ENCODE measurements around the gene OPCML. TPM values are rescaled to one million over a fixed set of nuclear protein-coding genes. Genes with fewer than 3 reads are reported as not detected.

Gene OPCML
- total RNA-seq, 2 experiments from 2014 or later = not detected

DNA sequence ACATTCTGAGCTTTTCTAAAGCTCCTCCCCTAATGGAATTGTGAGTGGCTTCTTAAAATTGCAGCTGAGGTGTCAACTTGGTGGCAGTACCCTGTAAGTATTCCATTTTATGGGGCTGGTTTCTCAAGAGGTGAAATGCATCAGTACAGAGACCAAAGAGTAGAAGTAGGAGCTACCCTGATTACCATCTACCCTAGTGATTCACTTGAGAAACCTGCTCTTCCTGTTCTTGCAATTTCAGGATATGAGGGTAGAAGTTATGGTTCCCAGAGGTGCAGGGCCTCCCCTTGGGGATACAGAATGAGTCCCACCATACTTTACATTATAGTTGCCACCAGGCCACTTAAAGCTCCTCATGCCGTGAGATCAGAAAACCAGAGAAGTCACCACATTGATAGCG, 944.6 kb downstream of the OPCML start:
- no peak for DNase-seq
- CTCF ChIA-PET = no interaction called here
- Mint-ChIP-seq H3K27ac (no peak overlapping the region), H3K4me1 (ENCODE audit: low read depth) (no peaks in the 10 kb centered on the region), H3K36me3 (ENCODE audit: low read depth) (no peaks in the 10 kb centered on the region), H3K4me3 (no peak overlapping the region), H3K9me3 (ENCODE audit: insufficient read depth) (no peaks in the 10 kb centered on the region), H3K27me3 (ENCODE audit: low read depth) (no peaks in the 10 kb centered on the region)
- POLR2A ChIA-PET = no interaction called here
- ATAC-seq = no peak

DNA sequence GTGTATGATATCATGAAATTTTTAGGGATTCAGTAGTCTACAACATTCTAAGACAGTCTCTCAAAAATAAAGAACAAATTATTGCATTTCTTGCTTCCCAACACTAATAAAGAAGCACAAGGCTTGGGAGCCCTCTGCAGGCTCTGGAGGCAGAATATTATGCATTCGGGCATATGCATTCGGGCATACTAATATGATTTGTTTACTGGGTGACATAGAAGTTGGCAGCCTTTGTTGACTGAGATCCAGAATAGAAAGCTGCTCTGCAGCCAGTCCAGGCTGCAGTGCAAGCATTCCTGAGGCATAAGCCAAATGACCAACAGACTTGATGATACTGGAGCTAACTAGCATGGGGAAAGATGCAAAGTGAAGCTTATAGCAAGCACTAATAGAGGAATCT, 945.5 kb downstream of the OPCML start:
- Mint-ChIP-seq H3K27me3 (ENCODE audit: low read depth) (no peaks in the 10 kb centered on the region), H3K36me3 (ENCODE audit: low read depth) (no peaks in the 10 kb centered on the region), H3K27ac (no peak overlapping the region), H3K9me3 (ENCODE audit: insufficient read depth) (no peaks in the 10 kb centered on the region), H3K4me3 (no peak overlapping the region), H3K4me1 (ENCODE audit: low read depth) (no peaks in the 10 kb centered on the region)
- no peak for ATAC-seq
- POLR2A ChIA-PET = no interaction called here
- CTCF ChIA-PET = no interaction called here
- no peak for DNase-seq

DNA sequence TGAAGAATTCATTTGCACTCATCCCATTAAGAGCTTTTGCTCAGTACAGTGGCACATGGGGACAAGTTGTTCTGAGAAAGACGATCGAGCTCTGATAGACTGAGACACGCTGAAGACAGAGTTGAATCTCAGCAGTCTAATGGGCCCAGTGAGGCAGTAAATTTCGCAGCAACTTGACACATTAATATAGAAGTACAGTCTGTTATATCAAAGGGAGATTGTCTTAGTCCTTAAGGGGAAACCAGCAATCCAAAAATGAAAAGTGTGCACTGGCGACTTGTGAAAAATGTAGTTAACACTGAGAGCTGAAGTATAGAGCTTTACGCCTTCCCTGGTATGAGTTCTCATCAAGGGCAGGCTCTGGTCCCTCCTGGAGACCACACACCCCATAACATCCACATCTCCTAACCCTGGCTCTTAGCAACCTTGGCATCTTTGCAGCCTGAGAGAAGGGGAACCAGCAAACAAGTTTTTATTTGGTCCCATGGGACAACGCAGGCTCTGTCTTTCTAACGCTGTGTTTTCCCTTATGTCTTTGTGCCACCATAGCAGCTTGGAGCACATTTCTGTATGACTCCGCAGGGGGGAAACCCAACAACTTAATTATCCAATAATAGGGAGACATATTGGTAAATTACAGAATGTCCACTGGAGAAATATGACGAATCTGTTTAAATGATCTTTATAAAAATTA, 952.5 kb downstream of the OPCML start:
- Mint-ChIP-seq H3K4me1 (ENCODE audit: low read depth) (no peaks in the 10 kb centered on the region), H3K27me3 (ENCODE audit: low read depth) (no peaks in the 10 kb centered on the region)
- CTCF ChIA-PET = no interaction called here

DNA sequence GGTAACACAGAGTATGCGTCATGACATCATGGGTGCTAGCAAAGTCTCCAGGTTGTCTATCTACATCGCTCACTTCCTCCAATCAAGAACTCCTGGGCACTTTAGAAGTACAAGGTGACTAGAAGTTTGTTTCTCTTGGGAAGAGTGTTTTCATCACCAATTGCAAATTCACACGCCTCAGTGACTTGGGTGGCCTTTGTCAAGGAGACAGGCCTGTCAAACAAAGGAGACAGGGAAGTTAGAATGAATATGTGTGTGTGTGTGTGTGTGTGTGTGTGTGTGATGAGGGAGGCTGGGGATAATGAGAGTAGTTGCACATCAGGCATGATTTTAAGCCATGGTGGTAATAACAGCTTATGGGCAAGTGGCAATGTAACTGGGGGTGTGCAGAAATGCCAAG, 953.2 kb downstream of the OPCML start:
- no peak overlapping the region for H3K4me3 Mint-ChIP-seq
- ChIA-PET POLR2A (no interaction called here), CTCF (no interaction called here)
- no peak overlapping the region for H3K27ac Mint-ChIP-seq
- DNase-seq = no peak
- H3K9me3 Mint-ChIP-seq (ENCODE audit: insufficient read depth) = no peaks in the 10 kb centered on the region
- ATAC-seq = no peak
- H3K4me1 Mint-ChIP-seq (ENCODE audit: low read depth) = no peaks in the 10 kb centered on the region
- H3K27me3 Mint-ChIP-seq (ENCODE audit: low read depth) = no peaks in the 10 kb centered on the region
- no peaks in the 10 kb centered on the region for H3K36me3 Mint-ChIP-seq (ENCODE audit: low read depth)

More for the DNA sequence above, 952.5 kb downstream of the OPCML start:
- Mint-ChIP-seq H3K9me3 (ENCODE audit: insufficient read depth) (no peaks in the 10 kb centered on the region), H3K27ac (no peak overlapping the region), H3K4me3 (no peak overlapping the region), H3K36me3 (ENCODE audit: low read depth) (no peaks in the 10 kb centered on the region)
- DNase-seq = no peak
- no peak for ATAC-seq
- POLR2A ChIA-PET = no interaction called here

DNA sequence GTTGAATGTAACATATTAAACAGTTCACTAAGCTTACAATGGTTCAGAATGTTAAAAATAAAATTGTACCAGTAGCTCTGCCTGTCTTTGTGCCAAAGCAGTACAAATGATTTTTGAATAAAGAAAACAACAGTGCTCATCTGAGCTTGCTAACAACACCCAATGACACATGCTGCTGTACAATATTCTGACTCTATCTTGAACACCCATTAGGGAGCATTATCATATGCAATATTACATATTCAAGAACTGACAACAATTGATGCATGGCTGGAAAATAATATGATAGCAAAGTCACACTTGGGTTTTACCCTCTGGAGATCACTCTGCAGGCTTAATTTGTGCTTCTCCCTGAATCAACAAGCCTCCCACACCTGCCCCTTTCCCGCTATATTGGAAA, 953.7 kb downstream of the OPCML start:
- H3K4me1 Mint-ChIP-seq (ENCODE audit: low read depth) = no peaks in the 10 kb centered on the region
- H3K27ac Mint-ChIP-seq = no peak overlapping the region
- CTCF ChIA-PET = no interaction called here
- no peaks in the 10 kb centered on the region for H3K27me3 Mint-ChIP-seq (ENCODE audit: low read depth)
- POLR2A ChIA-PET = no interaction called here
- no peak for ATAC-seq
- H3K36me3 Mint-ChIP-seq (ENCODE audit: low read depth) = no peaks in the 10 kb centered on the region
- DNase-seq = no peak
- H3K9me3 Mint-ChIP-seq (ENCODE audit: insufficient read depth) = no peaks in the 10 kb centered on the region
- H3K4me3 Mint-ChIP-seq = no peak overlapping the region

DNA sequence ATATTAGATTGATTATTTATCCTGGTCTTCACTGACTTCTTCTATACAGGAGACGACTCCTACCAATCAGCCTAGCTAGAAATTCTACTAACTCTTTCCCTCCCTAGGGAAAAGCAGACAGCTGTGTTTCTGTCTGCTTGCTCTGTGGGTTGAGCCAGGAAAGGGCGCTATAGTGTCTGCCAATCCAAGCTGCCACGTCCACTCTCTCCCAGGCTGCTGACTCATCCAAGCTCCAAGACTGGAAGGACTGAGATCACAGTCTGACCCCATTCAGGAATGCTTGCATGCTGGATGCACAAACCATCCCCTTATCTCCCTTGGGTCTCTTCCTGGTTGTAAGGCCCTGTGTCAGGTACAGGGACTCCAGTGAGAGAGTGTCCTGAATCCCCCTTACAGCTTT, 955.6 kb downstream of the OPCML start:
- ATAC-seq (no peak), DNase-seq (no peak)
- ChIA-PET CTCF (no interaction called here), POLR2A (no interaction called here)
- Mint-ChIP-seq H3K27ac (no peak overlapping the region), H3K9me3 (ENCODE audit: insufficient read depth) (no peaks in the 10 kb centered on the region), H3K27me3 (ENCODE audit: low read depth) (no peaks in the 10 kb centered on the region), H3K36me3 (ENCODE audit: low read depth) (no peaks in the 10 kb centered on the region), H3K4me3 (no peak overlapping the region), H3K4me1 (ENCODE audit: low read depth) (no peaks in the 10 kb centered on the region)

DNA sequence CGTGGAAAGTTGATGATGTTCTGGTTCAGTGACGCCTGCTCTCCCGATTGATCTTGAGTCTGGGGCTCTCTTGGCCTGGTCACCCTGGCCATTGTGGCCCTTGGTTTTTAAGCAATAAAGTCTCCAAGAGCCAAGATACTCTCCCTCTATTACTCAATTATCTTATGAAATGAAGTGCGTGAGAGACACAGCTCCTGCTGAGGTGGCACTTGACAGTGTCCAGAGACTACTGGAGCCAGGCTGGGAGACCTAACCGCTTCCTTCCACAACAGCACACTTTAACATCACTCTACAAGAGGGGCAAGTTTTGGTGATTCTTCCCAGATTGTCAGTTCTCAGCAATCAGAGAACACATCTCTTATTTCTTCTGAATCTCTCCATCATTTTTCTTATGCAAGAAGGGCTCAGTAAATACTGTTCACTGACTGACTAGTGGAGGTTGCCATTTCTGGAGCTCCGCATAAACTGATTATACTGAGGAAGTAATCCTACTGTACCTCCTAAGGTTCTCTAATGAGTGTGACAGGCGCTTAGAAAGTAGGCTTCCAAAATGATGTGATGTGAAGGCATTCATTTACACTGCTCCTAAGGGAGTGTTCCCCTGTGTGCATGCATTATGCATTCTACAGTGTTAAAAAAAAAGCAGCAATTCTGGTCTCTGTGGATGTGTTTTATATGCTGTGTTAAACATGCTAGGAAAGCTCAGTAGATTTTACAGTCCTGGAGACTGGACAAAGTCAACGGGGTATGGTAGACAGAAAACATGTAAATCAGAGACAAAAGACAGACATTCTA, 968.0 kb downstream of the OPCML start:
- Mint-ChIP-seq H3K4me1 (ENCODE audit: low read depth) (no peaks in the 10 kb centered on the region), H3K4me3 (no peak overlapping the region), H3K27me3 (ENCODE audit: low read depth) (no peaks in the 10 kb centered on the region), H3K27ac (no peak overlapping the region), H3K9me3 (ENCODE audit: insufficient read depth) (no peaks in the 10 kb centered on the region), H3K36me3 (ENCODE audit: low read depth) (no peaks in the 10 kb centered on the region)
- ChIA-PET POLR2A (no interaction called here), CTCF (no interaction called here)
- ATAC-seq (no peak), DNase-seq (no peak)

DNA sequence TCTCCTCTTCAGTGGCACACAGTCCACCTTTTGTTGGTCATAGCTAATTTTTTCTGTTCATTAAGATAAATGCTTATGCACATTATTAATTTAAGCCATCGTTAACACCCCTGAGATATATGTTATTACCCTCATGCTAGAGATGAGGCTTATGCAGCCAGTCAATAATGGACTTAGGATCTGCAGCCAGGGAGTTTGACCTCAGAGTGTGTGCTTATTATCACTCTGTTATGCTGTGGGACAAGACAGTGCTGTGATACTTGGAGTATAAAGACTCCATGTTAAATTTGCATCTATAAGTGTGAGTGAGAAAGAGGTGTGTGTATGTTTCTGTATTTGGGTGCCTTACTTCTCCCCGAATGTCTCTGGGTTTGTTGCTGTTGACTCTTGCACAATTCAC, 969.3 kb downstream of the OPCML start:
- Mint-ChIP-seq H3K27me3 (ENCODE audit: low read depth) (no peaks in the 10 kb centered on the region), H3K9me3 (ENCODE audit: insufficient read depth) (no peaks in the 10 kb centered on the region), H3K4me1 (ENCODE audit: low read depth) (no peaks in the 10 kb centered on the region), H3K4me3 (no peak overlapping the region), H3K27ac (no peak overlapping the region), H3K36me3 (ENCODE audit: low read depth) (no peaks in the 10 kb centered on the region)
- POLR2A ChIA-PET = no interaction called here
- no peak for DNase-seq
- ATAC-seq = no peak
- CTCF ChIA-PET = no interaction called here

DNA sequence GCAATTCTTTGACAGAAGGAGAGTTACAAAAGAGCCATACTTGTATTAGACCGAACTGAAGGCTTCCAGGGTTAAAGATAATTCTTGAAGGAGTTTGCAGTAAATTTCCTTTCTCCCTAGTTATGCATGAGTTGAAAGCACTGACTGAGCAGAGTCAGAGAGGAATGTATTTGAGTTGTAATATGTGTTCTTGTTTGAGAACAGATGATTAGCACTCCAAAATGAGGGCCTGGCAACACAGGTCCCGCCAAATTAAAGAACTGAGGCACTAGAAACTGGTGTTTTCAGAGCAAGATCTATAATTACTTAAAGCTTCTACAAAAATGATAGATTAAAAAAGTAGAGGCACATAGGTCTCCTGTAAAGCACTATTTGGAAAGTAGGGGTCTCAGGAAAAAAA, 970.4 kb downstream of the OPCML start:
- no peaks in the 10 kb centered on the region for H3K9me3 Mint-ChIP-seq (ENCODE audit: insufficient read depth)
- no peak overlapping the region for H3K27ac Mint-ChIP-seq
- no peaks in the 10 kb centered on the region for H3K4me1 Mint-ChIP-seq (ENCODE audit: low read depth)
- no peak overlapping the region for H3K4me3 Mint-ChIP-seq
- DNase-seq (no peak), ATAC-seq (no peak)
- ChIA-PET POLR2A (no interaction called here), CTCF (no interaction called here)
- H3K27me3 Mint-ChIP-seq (ENCODE audit: low read depth) = no peaks in the 10 kb centered on the region
- H3K36me3 Mint-ChIP-seq (ENCODE audit: low read depth) = no peaks in the 10 kb centered on the region

DNA sequence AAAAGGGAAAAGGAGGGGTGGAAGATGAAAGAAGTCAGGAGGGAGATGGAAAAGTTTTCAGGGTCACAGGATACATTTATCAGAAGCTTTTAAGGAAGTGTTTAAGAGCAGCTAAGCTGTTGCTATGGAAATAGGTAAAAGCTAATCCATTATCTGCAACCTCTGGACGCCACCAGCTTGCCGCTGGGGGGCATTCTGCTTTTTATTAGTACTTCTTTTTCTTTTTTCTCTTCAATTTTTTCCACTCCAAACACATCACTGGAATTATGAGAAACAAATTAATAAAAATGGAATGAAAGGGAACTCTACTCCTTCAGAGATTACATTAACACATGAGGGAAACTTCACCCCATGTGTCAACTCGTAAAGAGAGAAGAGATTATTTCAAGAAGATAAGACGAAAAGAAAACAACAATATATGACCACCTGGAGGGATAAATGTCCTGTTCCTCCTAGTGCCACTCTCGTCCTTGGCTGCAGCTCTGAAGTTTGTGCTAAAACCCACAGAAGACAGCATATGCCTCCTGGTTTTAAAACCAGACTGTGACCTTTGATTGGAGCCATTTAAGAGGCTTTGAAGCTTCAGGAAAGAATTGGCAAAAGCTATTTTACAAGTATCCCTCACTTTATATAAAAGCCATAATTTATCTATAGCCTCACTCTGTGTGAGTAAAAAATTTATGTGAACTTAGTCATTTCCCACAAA, 972.8 kb downstream of the OPCML start:
- DNase-seq (no peak), ATAC-seq (no peak)
- no peaks in the 10 kb centered on the region for H3K27me3 Mint-ChIP-seq (ENCODE audit: low read depth)

DNA sequence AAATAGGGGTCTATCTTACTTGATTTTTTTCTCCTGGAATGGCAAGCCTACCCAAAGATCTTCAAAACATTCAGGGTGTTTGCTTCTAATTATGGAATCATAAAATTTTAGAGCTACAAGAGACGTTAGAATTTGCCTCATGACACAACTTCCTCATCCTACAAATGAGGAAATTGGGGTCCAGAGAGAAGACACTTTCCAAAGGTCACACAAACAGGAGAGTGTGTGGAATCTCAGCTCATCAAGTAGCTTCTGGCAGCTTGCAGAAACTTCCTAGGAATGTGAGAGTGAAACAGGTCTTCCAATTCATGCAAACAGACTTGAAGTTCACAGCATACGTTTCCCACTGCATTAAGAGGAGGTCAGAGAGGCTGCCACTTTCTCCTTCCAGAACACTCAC, 976.0 kb downstream of the OPCML start:
- H3K4me3 Mint-ChIP-seq = no peak overlapping the region
- no peaks in the 10 kb centered on the region for H3K27me3 Mint-ChIP-seq (ENCODE audit: low read depth)
- ChIA-PET CTCF (no interaction called here), POLR2A (no interaction called here)
- DNase-seq (no peak), ATAC-seq (no peak)
- no peaks in the 10 kb centered on the region for H3K4me1 Mint-ChIP-seq (ENCODE audit: low read depth)
- peaks cover 5% of the 10 kb centered on the region for H3K9me3 Mint-ChIP-seq (ENCODE audit: insufficient read depth)
- H3K27ac Mint-ChIP-seq = no peak overlapping the region
- no peaks in the 10 kb centered on the region for H3K36me3 Mint-ChIP-seq (ENCODE audit: low read depth)

More for the DNA sequence above, 972.8 kb downstream of the OPCML start:
- Mint-ChIP-seq H3K9me3 (ENCODE audit: insufficient read depth) (no peaks in the 10 kb centered on the region), H3K4me3 (no peak overlapping the region), H3K27ac (no peak overlapping the region), H3K4me1 (ENCODE audit: low read depth) (no peaks in the 10 kb centered on the region), H3K36me3 (ENCODE audit: low read depth) (no peaks in the 10 kb centered on the region)
- ChIA-PET POLR2A (no interaction called here), CTCF (no interaction called here)

DNA sequence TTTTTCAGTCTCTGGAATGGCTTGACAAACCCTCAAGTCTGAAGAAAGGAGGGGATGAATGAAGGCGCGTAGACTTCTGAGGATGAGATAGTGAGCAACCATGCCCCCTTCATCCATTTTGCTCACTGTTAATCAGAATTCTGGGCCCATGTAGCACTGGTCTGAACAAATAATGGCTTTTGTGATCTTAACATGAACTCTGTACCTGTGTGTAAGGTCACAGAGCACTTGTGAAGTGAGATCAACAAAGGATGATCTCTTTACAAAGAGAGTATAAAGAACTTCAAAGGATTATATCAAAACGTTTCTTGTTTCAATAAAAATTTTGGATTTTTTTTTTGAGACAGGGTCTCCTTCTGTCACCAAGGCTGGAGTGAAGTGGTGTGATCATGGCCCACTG, 976.7 kb downstream of the OPCML start:
- Mint-ChIP-seq H3K36me3 (ENCODE audit: low read depth) (no peaks in the 10 kb centered on the region), H3K4me1 (ENCODE audit: low read depth) (no peaks in the 10 kb centered on the region), H3K27me3 (ENCODE audit: low read depth) (no peaks in the 10 kb centered on the region), H3K27ac (no peak overlapping the region), H3K4me3 (no peak overlapping the region), H3K9me3 (ENCODE audit: insufficient read depth) (peaks cover 5% of the 10 kb centered on the region)
- POLR2A ChIA-PET = no interaction called here
- CTCF ChIA-PET = no interaction called here
- ATAC-seq (no peak), DNase-seq (no peak)

All from activated CD8-positive, alpha-beta T cell treated with anti-CD3 and anti-CD28 coated beads, Interleukin-2, amount 10 ng/mL, durations not matched to agents 7 days and 5 days (primary cell).